ENCODE results near the gene SNX8. TPM values are rescaled to one million over a fixed set of nuclear protein-coding genes. Genes with fewer than 3 reads are reported as not detected.

SNX8 gene
- total RNA-seq, 1 experiment from 2014 or later = 40.6 TPM

DNA sequence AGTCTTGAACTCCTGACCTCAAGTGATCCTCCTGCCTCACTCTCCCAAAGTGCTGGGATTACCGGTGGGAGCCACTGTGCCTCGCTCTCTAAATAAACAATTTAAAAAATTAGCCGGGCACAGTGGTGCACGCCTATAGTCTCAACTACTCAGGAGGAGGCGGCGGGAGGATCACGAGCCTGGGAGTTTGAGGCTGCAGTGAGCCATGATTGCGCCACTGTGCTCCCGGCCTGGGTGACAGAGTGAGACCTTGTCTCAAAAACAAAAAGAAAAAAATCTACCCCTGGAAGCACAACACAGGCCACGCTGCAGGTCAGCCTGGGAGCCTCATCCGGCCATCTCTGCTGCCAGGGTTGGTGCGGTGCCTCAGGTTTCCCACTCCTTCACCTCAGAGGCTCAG, 36.6 kb upstream of the SNX8 start:
- no peaks in the 10 kb centered on the region for H3K4me1 ChIP-seq (ENCODE audit: insufficient read depth, low read length)
- H3K4me1 Mint-ChIP-seq = peaks cover 3 to 5% of the 10 kb centered on the region in 2 experiments; a peak in 3 of 4 replicates
- no peaks in the 10 kb centered on the region for H3K79me1 ChIP-seq (ENCODE audit: insufficient read depth, low read depth, low read length, poor library complexity, severe bottlenecking)
- H3K4me3 Mint-ChIP-seq = no peak overlapping the region
- no peak overlapping the region for H2BK15ac ChIP-seq (ENCODE audit: low read depth, low read length)
- H3K27me3 ChIP-seq (ENCODE audit: insufficient read depth, low read length) = no peaks in the 10 kb centered on the region
- no peaks in the 10 kb centered on the region; a peak in 1 of 5 replicates for H3K9me3 Mint-ChIP-seq
- TF ChIP-seq, protein P1, sequence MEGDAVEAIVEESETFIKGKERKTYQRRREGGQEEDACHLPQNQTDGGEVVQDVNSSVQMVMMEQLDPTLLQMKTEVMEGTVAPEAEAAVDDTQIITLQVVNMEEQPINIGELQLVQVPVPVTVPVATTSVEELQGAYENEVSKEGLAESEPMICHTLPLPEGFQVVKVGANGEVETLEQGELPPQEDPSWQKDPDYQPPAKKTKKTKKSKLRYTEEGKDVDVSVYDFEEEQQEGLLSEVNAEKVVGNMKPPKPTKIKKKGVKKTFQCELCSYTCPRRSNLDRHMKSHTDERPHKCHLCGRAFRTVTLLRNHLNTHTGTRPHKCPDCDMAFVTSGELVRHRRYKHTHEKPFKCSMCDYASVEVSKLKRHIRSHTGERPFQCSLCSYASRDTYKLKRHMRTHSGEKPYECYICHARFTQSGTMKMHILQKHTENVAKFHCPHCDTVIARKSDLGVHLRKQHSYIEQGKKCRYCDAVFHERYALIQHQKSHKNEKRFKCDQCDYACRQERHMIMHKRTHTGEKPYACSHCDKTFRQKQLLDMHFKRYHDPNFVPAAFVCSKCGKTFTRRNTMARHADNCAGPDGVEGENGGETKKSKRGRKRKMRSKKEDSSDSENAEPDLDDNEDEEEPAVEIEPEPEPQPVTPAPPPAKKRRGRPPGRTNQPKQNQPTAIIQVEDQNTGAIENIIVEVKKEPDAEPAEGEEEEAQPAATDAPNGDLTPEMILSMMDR (conservative IDR thresholded peaks at IDR 0.05) = no peak
- no peak overlapping the region for H2BK120ac ChIP-seq (ENCODE audit: low read depth, low read length, poor library complexity, severe bottlenecking)
- no peak overlapping the region for H3K27ac ChIP-seq (ENCODE audit: insufficient read length, low read depth, low read length)
- H2BK5ac ChIP-seq (ENCODE audit: insufficient read length, low read length) = no peak overlapping the region
- no peak overlapping the region for H2AFZ ChIP-seq (ENCODE audit: low read length)
- no CpG with 5 or more reads among the region's 12 CpGs for WGBS (ENCODE audit: extremely low coverage, insufficient read length, low lambda C conversion rate)
- H3K79me2 ChIP-seq (ENCODE audit: insufficient read depth, low read length) = peaks cover 11% of the 10 kb centered on the region; the same call in 1 of the 2 replicates
- no peak overlapping the region for H3K9ac ChIP-seq (ENCODE audit: extremely low read depth, insufficient read length, low read length)
- no peaks in the 10 kb centered on the region for H3K23me2 ChIP-seq (ENCODE audit: insufficient read length, low read depth, low read length, poor library complexity, severe bottlenecking)
- peaks cover 8 to 31% (median 25%) of the 10 kb centered on the region in 3 experiments for H3K36me3 Mint-ChIP-seq (ENCODE audit: insufficient read depth in 1 of 3, low read depth in 3 of 3)
- H2AK5ac ChIP-seq (ENCODE audit: insufficient read length, low read length) = no peak overlapping the region
- H3T11ph ChIP-seq (ENCODE audit: low read length) = no peak overlapping the region
- H3K27me3 Mint-ChIP-seq (ENCODE audit: low read depth) = no peaks in the 10 kb centered on the region
- DNase-seq = no peak
- no peak overlapping the region for H3K56ac ChIP-seq (ENCODE audit: insufficient read length, low read depth, low read length)
- H2BK12ac ChIP-seq (ENCODE audit: insufficient read length, low read depth, low read length) = no peak overlapping the region
- H2BK20ac ChIP-seq (ENCODE audit: low read depth, low read length, poor library complexity, severe bottlenecking) = no peak overlapping the region
- H3K4me2 ChIP-seq (ENCODE audit: insufficient read depth, insufficient read length, low read length) = no peak overlapping the region
- H4K91ac ChIP-seq (ENCODE audit: insufficient read length, low read depth, low read length) = no peak overlapping the region
- H3K23ac ChIP-seq (ENCODE audit: insufficient read length, low read depth, low read length) = no peak overlapping the region
- H3K18ac ChIP-seq (ENCODE audit: insufficient read length, low read depth, low read length) = no peak overlapping the region
- no peak overlapping the region for H3K27ac Mint-ChIP-seq
- no peak overlapping the region for H4K8ac ChIP-seq (replicated peaks; ENCODE audit: insufficient read length, low read depth, low read length)
- no peaks in the 10 kb centered on the region for H4K20me1 ChIP-seq (ENCODE audit: control insufficient read depth, insufficient read depth, insufficient read length)
- no peak overlapping the region for H3K4ac ChIP-seq (ENCODE audit: low read depth, low read length)
- no peak overlapping the region for H4K5ac ChIP-seq (ENCODE audit: insufficient read length, low read depth, low read length)
- no peaks in the 10 kb centered on the region for H3K9me3 ChIP-seq (ENCODE audit: control insufficient read depth, low read depth, low read length)
- no peak overlapping the region for H3K14ac ChIP-seq (ENCODE audit: insufficient read depth, low read length)

Measured in H9 (cell line).